ENCODE data around the gene HSPB9. TPM values are rescaled to one million over a fixed set of nuclear protein-coding genes. Genes with fewer than 3 reads are reported as not detected.

Gene HSPB9
- total RNA-seq, 2 donors from 2014 or later, result 0.22 TPM; not detected in 1

GRCh38 chr17:42097691-42098631, 24.6 kb upstream of the HSPB9 start, which contains the start of gene ZNF385C:
Gene ZNF385C, minus strand, starts transcription at chr17:42098473. Its CDS starts 35,417 bp downstream, at chr17:42063056.
- H3K4me1 ChIP-seq (ENCODE audit: control insufficient read depth, insufficient read depth, low read length), result peaks cover 6% of the 10 kb centered on the region
- no peaks in the 10 kb centered on the region for H3K9me3 ChIP-seq (ENCODE audit: control insufficient read depth, low read length)
- Mint-ChIP-seq H3K9me3 (no peaks in the 10 kb centered on the region), H3K27ac (no peak within 1 kb of the TSS), H3K36me3 (ENCODE audit: low read depth) (no peaks in the 10 kb centered on the region), H3K4me1 (peaks cover 14% of the 10 kb centered on the region), H3K4me3 (no peak within 1 kb of the TSS), H3K27me3 (ENCODE audit: insufficient read depth) (peaks cover 42% of the 10 kb centered on the region)
- no peak within 1 kb of the TSS for H3K27ac ChIP-seq (ENCODE audit: low read depth, low read length)
- WGBS, 2 experiments (ENCODE audit: insufficient coverage in 1 of 2, insufficient read length in 1 of 2), result 17 to 23% methylated on average over 21 to 52 of the region's 52 CpGs
- peak; percentile 89 for DNase-seq
- no peaks in the 10 kb centered on the region for H3K36me3 ChIP-seq (ENCODE audit: control insufficient read depth, insufficient read depth, low read length)
- peaks cover 47% of the 10 kb centered on the region for H3K27me3 ChIP-seq (ENCODE audit: control insufficient read depth, insufficient read depth, low read length, poor library complexity, severe bottlenecking)
- no peak for TF ChIP-seq CTCF (conservative IDR thresholded peaks at IDR 0.05)
- H3K9ac ChIP-seq (ENCODE audit: extremely low read depth, low read length, poor library complexity, severe bottlenecking), result no peak within 1 kb of the TSS
- peak within 1 kb of the TSS; percentile 53 for H3K4me3 ChIP-seq (ENCODE audit: low read length)

- H3K27ac Mint-ChIP-seq, result no peak overlapping the region
- H3K4me3 Mint-ChIP-seq, result no peak overlapping the region
- Histone ChIP-seq H3K27me3 (ENCODE audit: control insufficient read depth, insufficient read depth, low read length, poor library complexity, severe bottlenecking) (peaks cover 47% of the 10 kb centered on the region), H3K36me3 (ENCODE audit: control insufficient read depth, insufficient read depth, low read length) (no peaks in the 10 kb centered on the region), H3K4me3 (ENCODE audit: low read length) (no peak overlapping the region), H3K27ac (ENCODE audit: low read depth, low read length) (no peak overlapping the region), H3K9me3 (ENCODE audit: control insufficient read depth, low read length) (no peaks in the 10 kb centered on the region), H3K9ac (ENCODE audit: extremely low read depth, low read length, poor library complexity, severe bottlenecking) (no peak overlapping the region), H3K4me1 (ENCODE audit: control insufficient read depth, insufficient read depth, low read length) (peaks cover 6% of the 10 kb centered on the region)
- peak; percentile 76 for DNase-seq
- H3K9me3 Mint-ChIP-seq, result no peaks in the 10 kb centered on the region
- no peaks in the 10 kb centered on the region for H3K36me3 Mint-ChIP-seq (ENCODE audit: low read depth)
- H3K27me3 Mint-ChIP-seq (ENCODE audit: insufficient read depth), result peaks cover 42% of the 10 kb centered on the region
- WGBS, 2 experiments (ENCODE audit: insufficient coverage in 1 of 2, insufficient read length in 1 of 2), result 53 to 54% methylated on average over 12 to 14 of the region's 14 CpGs
- peaks cover 12% of the 10 kb centered on the region for H3K4me1 Mint-ChIP-seq
- TF ChIP-seq CTCF (conservative IDR thresholded peaks at IDR 0.05), result no peak
These were observed 23.7 kb upstream of the HSPB9 start for GRCh38 chr17:42098730-42099399.

GRCh38 chr17:42101513-42102292, 20.9 kb upstream of the HSPB9 start:
- Histone ChIP-seq H3K4me1 (ENCODE audit: control insufficient read depth, insufficient read depth, low read length) (peaks cover 6% of the 10 kb centered on the region), H3K27me3 (ENCODE audit: control insufficient read depth, insufficient read depth, low read length, poor library complexity, severe bottlenecking) (peaks cover 37% of the 10 kb centered on the region), H3K9me3 (ENCODE audit: control insufficient read depth, low read length) (no peaks in the 10 kb centered on the region), H3K9ac (ENCODE audit: extremely low read depth, low read length, poor library complexity, severe bottlenecking) (no peak overlapping the region), H3K36me3 (ENCODE audit: control insufficient read depth, insufficient read depth, low read length) (no peaks in the 10 kb centered on the region), H3K27ac (ENCODE audit: low read depth, low read length) (no peak overlapping the region), H3K4me3 (ENCODE audit: low read length) (no peak overlapping the region)
- peaks cover 45% of the 10 kb centered on the region for H3K27me3 Mint-ChIP-seq (ENCODE audit: insufficient read depth)
- 39 to 44% methylated on average over 10 to 14 of the region's 14 CpGs for WGBS, 2 experiments (ENCODE audit: insufficient coverage in 1 of 2, insufficient read length in 1 of 2)
- no peak overlapping the region for H3K27ac Mint-ChIP-seq
- H3K4me3 Mint-ChIP-seq, result no peak overlapping the region
- no peaks in the 10 kb centered on the region for H3K36me3 Mint-ChIP-seq (ENCODE audit: low read depth)
- peak; percentile 99 for DNase-seq
- no peaks in the 10 kb centered on the region for H3K9me3 Mint-ChIP-seq
- TF ChIP-seq CTCF (conservative IDR thresholded peaks at IDR 0.05), result peak; percentile 96
- peaks cover 7% of the 10 kb centered on the region for H3K4me1 Mint-ChIP-seq
